ENCODE measurements around the gene MTHFSD. TPM values are rescaled to one million over a fixed set of nuclear protein-coding genes. Genes with fewer than 3 reads are reported as not detected.

The MTHFSD gene
- total RNA-seq, 3 donors from 2014 or later: 18.9 to 21.2 (median 20.1) TPM

GRCh38 chr16:86490859-86491639 is 64.0 kb downstream of the MTHFSD start:
- ATAC-seq (no peak), DNase-seq (no peak)
- Mint-ChIP-seq H3K27me3 (ENCODE audit: low read depth) (peaks cover 62% of the 10 kb centered on the region), H3K4me1 (ENCODE audit: low read depth) (peaks cover 3% of the 10 kb centered on the region), H3K4me3 (no peak overlapping the region), H3K36me3 (ENCODE audit: insufficient read depth) (no peaks in the 10 kb centered on the region), H3K9me3 (no peaks in the 10 kb centered on the region)

- H3K9me3 Mint-ChIP-seq: peaks cover 7% of the 10 kb centered on the region
- H3K4me1 Mint-ChIP-seq (ENCODE audit: low read depth): no peaks in the 10 kb centered on the region
- no peak for DNase-seq
- no peak for ATAC-seq
- H3K4me3 Mint-ChIP-seq: no peak overlapping the region
- H3K27me3 Mint-ChIP-seq (ENCODE audit: low read depth): peaks cover 22% of the 10 kb centered on the region
- H3K36me3 Mint-ChIP-seq (ENCODE audit: insufficient read depth): no peaks in the 10 kb centered on the region
Measured at GRCh38 chr16:86485746-86486145, 69.3 kb downstream of the MTHFSD start.

GRCh38 chr16:86484240-86484639 is 70.8 kb downstream of the MTHFSD start:
- ATAC-seq (no peak), DNase-seq (no peak)
- Mint-ChIP-seq H3K4me1 (ENCODE audit: low read depth) (no peaks in the 10 kb centered on the region), H3K27me3 (ENCODE audit: low read depth) (peaks cover 19% of the 10 kb centered on the region), H3K36me3 (ENCODE audit: insufficient read depth) (no peaks in the 10 kb centered on the region), H3K4me3 (no peak overlapping the region), H3K9me3 (peaks cover 7% of the 10 kb centered on the region)

- H3K27me3 Mint-ChIP-seq (ENCODE audit: low read depth): peaks cover 30% of the 10 kb centered on the region
- DNase-seq (no peak), ATAC-seq (no peak)
- H3K4me3 Mint-ChIP-seq: no peak overlapping the region
- peaks cover 7% of the 10 kb centered on the region for H3K9me3 Mint-ChIP-seq
- no peaks in the 10 kb centered on the region for H3K36me3 Mint-ChIP-seq (ENCODE audit: insufficient read depth)
- H3K4me1 Mint-ChIP-seq (ENCODE audit: low read depth): no peaks in the 10 kb centered on the region
Measured at GRCh38 chr16:86481607-86482006, 73.4 kb downstream of the MTHFSD start.

GRCh38 chr16:86480444-86480843 is 74.6 kb downstream of the MTHFSD start:
- H3K9me3 Mint-ChIP-seq: peaks cover 7% of the 10 kb centered on the region
- peaks cover 25% of the 10 kb centered on the region for H3K27me3 Mint-ChIP-seq (ENCODE audit: low read depth)
- ATAC-seq (no peak), DNase-seq (no peak)
- H3K4me3 Mint-ChIP-seq: no peak overlapping the region
- no peaks in the 10 kb centered on the region for H3K36me3 Mint-ChIP-seq (ENCODE audit: insufficient read depth)
- no peaks in the 10 kb centered on the region for H3K4me1 Mint-ChIP-seq (ENCODE audit: low read depth)

Other genes starting within 250 kb of the MTHFSD start
- gene FOXF1, start 44.7 kb downstream of the MTHFSD start, total RNA-seq: under 1 TPM; 0.05 to 0.08 (median 0.08) TPM
- not detected for gene FOXC2, start 11.6 kb upstream of the MTHFSD start, total RNA-seq
- not detected for gene FOXL1, start 23.3 kb upstream of the MTHFSD start, total RNA-seq

All from activated T-cell treated with anti-CD3 and anti-CD28 coated beads, Interleukin-2, amount 50 U/mL, for 4 hours (primary cell).